Fibroblast of mammary gland (primary cell): ENCODE measurements around the gene PRPF8.

Source experiments
- DNase-seq: peaks from one replicate; pipeline ENCODE4 v3.0.0-alpha.2; 2010; ENCODE audit warnings: low read depth
- H3K4me3 ChIP-seq: 2 replicates; pipeline ENCODE4 v1.5.1; 2011; ENCODE audit warnings: low read depth, mild to moderate bottlenecking, low read length, moderate library complexity; ENCODE audit not compliant: control insufficient read depth
- CTCF ChIP-seq: conservative IDR thresholded peaks from 2 replicates; pipeline ENCODE4 v1.5.1; 2011; ENCODE audit warnings: low read depth, low read length, inconsistent platforms; ENCODE audit not compliant: control insufficient read depth, insufficient read depth

PRPF8 gene

DNA sequence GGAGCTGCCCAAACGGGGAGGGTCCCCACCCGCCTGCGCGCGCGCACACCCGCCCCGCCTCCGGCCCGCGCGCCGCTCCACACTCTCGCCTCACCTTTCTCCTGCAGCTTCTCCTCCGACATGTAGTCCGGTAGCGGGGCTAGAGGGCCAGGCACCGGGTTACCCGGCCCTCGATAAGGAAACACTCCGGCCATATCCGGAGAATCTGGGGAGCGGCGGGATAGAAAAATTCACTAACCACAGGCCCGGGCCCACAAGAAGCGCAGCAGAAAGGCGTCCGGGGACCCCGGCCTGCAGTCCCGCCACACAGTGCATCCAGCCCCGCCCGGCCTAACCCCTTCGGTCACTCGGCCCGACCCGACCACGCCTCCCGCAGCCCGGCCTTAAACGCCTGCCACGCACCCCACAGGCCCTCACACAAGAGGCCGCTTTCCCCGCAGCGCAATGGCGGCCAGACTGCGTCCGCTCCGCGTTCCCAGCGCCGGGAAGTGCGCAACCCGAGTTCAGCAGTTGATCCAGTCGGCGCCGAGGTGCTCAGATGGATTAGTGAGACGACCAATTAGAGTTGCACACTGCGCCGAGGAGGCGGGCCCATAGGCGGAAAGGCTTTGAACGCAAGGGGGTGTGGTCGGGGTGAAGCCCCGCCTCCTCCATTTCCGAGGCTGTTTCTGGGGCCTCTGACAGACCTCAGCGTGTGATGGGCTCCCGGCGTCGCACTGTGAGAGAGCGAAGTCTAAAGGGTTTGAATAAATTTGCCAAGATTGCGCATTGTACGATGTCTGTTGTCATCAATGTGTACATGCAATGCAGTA, at the start of gene PRPF8:
TSS of gene PRPF8 (minus strand) at position 490 of the 812 bp plus-strand sequence. CDS start at position 194, 296 bp downstream.
- peak; percentile 96 for DNase-seq
- peak within 1 kb of the TSS; percentile 82 for H3K4me3 ChIP-seq

DNA sequence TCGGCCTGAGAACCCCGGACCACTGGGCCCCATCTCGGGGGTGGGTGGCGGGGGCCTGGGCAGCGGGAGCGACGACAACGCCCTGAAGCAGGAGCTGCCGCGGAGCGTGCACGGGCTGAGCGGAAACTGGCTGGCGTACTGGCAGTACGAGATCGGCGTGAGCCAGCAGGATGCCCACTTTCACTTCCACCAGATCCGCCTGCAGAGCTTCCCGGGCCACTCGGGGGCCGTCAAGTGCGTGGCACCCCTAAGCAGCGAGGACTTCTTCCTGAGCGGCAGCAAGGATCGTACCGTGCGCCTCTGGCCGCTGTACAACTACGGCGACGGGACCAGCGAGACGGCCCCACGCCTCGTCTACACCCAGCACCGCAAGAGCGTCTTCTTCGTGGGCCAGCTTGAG, 49.1 kb upstream of the PRPF8 start:
- no peak for DNase-seq
- H3K4me3 ChIP-seq: no peak overlapping the region
- TF ChIP-seq CTCF: no peak

More for the DNA sequence above, at the start of gene PRPF8:
- TF ChIP-seq CTCF: no peak

DNA sequence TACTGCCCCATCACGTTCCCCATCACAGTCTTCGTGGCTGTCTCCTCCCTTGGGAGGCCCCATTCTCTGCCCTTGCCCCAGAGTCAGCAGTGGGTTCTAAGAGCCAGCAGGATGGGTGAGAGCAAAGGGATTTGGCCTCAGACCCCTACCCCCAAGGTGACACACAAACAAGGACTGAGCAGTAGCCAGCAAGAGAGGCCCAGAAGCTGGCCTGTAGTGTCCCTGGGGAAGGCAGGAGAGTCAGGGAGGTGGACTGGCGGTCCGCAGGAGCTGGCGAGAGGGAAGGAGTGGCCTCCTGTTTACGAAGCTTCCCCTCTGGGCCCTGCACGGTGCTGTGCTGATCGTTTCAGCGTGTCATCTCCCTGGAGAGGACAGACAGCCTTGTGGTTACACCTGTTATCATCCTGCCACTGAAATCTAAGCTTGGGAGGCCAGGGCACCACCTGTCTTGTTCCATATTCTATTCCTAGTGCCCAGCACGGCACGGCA, 48.2 kb upstream of the PRPF8 start:
- no peak for TF ChIP-seq CTCF
- no peak for DNase-seq
- no peak overlapping the region for H3K4me3 ChIP-seq

- no peak overlapping the region for H3K4me3 ChIP-seq
- no peak for TF ChIP-seq CTCF
Measured at GRCh38 chr17:1732241-1732832, 47.7 kb upstream of the PRPF8 start.

DNA sequence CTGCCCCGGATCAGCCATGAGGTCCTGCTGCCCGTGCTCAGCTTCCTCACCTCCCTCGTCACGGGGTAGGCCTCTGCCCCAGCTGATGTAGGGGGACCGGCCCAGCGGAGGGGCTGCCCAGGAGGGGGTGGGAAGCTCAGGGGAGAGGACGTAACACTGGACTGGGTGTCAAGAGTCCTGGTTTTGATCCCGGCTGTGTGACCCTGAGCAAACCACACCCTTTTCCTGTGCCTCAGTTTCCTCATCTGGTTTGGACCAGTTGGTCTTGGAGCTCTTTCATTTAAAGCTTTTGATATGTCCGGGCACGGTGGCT, 46.5 kb upstream of the PRPF8 start:
- no peak for DNase-seq
- TF ChIP-seq CTCF: no peak
- no peak overlapping the region for H3K4me3 ChIP-seq

More at GRCh38 chr17:1732241-1732832, 47.7 kb upstream of the PRPF8 start:
- DNase-seq: no peak

GRCh38 chr17:1730326-1731193, 45.9 kb upstream of the PRPF8 start:
- no peak for TF ChIP-seq CTCF

More at GRCh38 chr17:1730326-1731193, 45.9 kb upstream of the PRPF8 start:
- H3K4me3 ChIP-seq: no peak overlapping the region
- DNase-seq: peak; percentile 98
